Smooth muscle cell of the brain vasculature (primary cell): Measurements from ENCODE around the gene AHDC1.
"Not testable (repeated sequence)": the region's sequence is repeated elsewhere in the genome, so short reads cannot be mapped to it uniquely, and the experiment has no call there.

Experiments
- DNase-seq: peaks from one replicate; pipeline ENCODE4 v3.0.0-alpha.2; 2012; ENCODE audit warnings: low read depth, low spot score

The AHDC1 gene

GRCh38 chr1:27603681-27604578 lies at the start of gene AHDC1:
TSS of gene AHDC1 (minus strand) at chr1:27604144. CDS start at chr1:27552115, 52,029 bp downstream.
- peak; percentile 86 for DNase-seq

- DNase-seq: no peak
These were observed 48.3 kb upstream of the AHDC1 start for GRCh38 chr1:27652111-27652864.

GRCh38 chr1:27650539-27651175 lies 46.7 kb upstream of the AHDC1 start:
- DNase-seq: no peak

- no peak for DNase-seq
These were observed 46.2 kb upstream of the AHDC1 start for GRCh38 chr1:27650171-27650538.

GRCh38 chr1:27649306-27649635 lies 45.3 kb upstream of the AHDC1 start:
- DNase-seq: no peak

GRCh38 chr1:27648602-27649305 lies 44.8 kb upstream of the AHDC1 start:
- DNase-seq: no peak

- DNase-seq: no peak
These were observed 43.4 kb upstream of the AHDC1 start for GRCh38 chr1:27647328-27647727.

- no peak for DNase-seq
These were observed 42.7 kb upstream of the AHDC1 start for GRCh38 chr1:27646676-27647075.

GRCh38 chr1:27645071-27645415 lies 41.1 kb upstream of the AHDC1 start:
- DNase-seq: no peak

- no peak for DNase-seq
These were observed 40.6 kb upstream of the AHDC1 start for GRCh38 chr1:27644369-27645070.

- no peak for DNase-seq
These were observed 39.8 kb upstream of the AHDC1 start for GRCh38 chr1:27643600-27644368.

- DNase-seq: not testable (repeated sequence)
These were observed 36.6 kb upstream of the AHDC1 start for GRCh38 chr1:27640514-27640913.

GRCh38 chr1:27638805-27639204 lies 34.9 kb upstream of the AHDC1 start:
- no peak for DNase-seq

GRCh38 chr1:27638047-27638734 lies 34.2 kb upstream of the AHDC1 start:
- DNase-seq: no peak

- no peak for DNase-seq
These were observed 31.6 kb upstream of the AHDC1 start for GRCh38 chr1:27635396-27636142.

GRCh38 chr1:27634985-27635367 lies 31.0 kb upstream of the AHDC1 start, which contains the start of gene FGR:
TSS of gene FGR (minus strand) at chr1:27635185. CDS start at chr1:27623916, 11,269 bp downstream.
- DNase-seq: no peak

- DNase-seq: no peak
These were observed 30.4 kb upstream of the AHDC1 start for GRCh38 chr1:27634177-27634984.

- no peak for DNase-seq
These were observed 29.8 kb upstream of the AHDC1 start for GRCh38 chr1:27633640-27634176.
